Fibroblast of villous mesenchyme (primary cell): ENCODE results near the gene RPL12. TPM values are rescaled to one million over a fixed set of nuclear protein-coding genes. Genes with fewer than 3 reads are reported as not detected.

ENCODE experiments used
- DNase-seq: peaks from one replicate; pipeline ENCODE4 v3.0.0-alpha.2; 2010; ENCODE audit warnings: low read depth
- H3K4me3 ChIP-seq: 2 replicates; pipeline ENCODE4 v1.5.1; 2011; ENCODE audit warnings: low read depth, mild to moderate bottlenecking, low read length
- CTCF ChIP-seq: IDR thresholded peaks from 2 replicates; pipeline ENCODE4 v1.5.1; 2012; ENCODE audit warnings: low read depth, mild to moderate bottlenecking, low read length; ENCODE audit not compliant: insufficient read depth
- small RNA-seq: library from RNA; depleted of rRNA; stranded (forward); fragments of <200 nt; gene quantifications from one replicate; pipeline ENCODE3, GENCODE V24; 2012
- total RNA-seq: library from RNA; depleted of rRNA; stranded (reverse); fragments of >200 nt; gene quantifications from 2 replicates; pipeline ENCODE4 v1.2.3, GENCODE V29; 2012

Gene RPL12
- total RNA-seq, 1 donor, result 844 TPM

- H3K4me3 ChIP-seq, result no peak overlapping the region
- DNase-seq, result no peak
- TF ChIP-seq CTCF, result no peak
These were observed 51.4 kb downstream of the RPL12 start for GRCh38 chr9:127399736-127400269.

- TF ChIP-seq CTCF, result no peak
- DNase-seq, result no peak
- no peak overlapping the region for H3K4me3 ChIP-seq
These were observed 52.3 kb downstream of the RPL12 start for GRCh38 chr9:127398715-127399400.

- DNase-seq, result no peak
- peak overlapping the region; percentile 57 for H3K4me3 ChIP-seq
- TF ChIP-seq CTCF, result no peak
These were observed 52.9 kb downstream of the RPL12 start for GRCh38 chr9:127398275-127398647.

Small RNA genes within 50 kb of the gene (small RNA-seq; reads per million reads assigned to genes)
- gene RF00019 (not detected), gene SNORA65 (431 reads per million, percentile 98 among the genes with 10 or more reads in this experiment)

Other genes starting within 250 kb of the RPL12 start
- 0.86 and 1.3 TPM in 2 replicates for gene GARNL3, start 186.6 kb downstream of the RPL12 start, total RNA-seq
- 8.2 and 9.3 TPM in 2 replicates for gene SLC2A8, start 54.2 kb downstream of the RPL12 start, total RNA-seq
- gene ZNF79, start 27.0 kb downstream of the RPL12 start, total RNA-seq, result 10.6 and 12.5 TPM in 2 replicates
- 12.5 and 20.0 TPM in 2 replicates for gene LRSAM1, start 104 bp upstream of the RPL12 start, total RNA-seq
- 12.6 and 19.9 TPM in 2 replicates for gene STXBP1, start 160.9 kb upstream of the RPL12 start, total RNA-seq